GM12864 (cell line): ENCODE data around the gene PLEKHM2.

Experiments
- DNase-seq: peaks from one replicate; pipeline ENCODE4 v3.0.0-alpha.2; 2011; ENCODE audit warnings: low read depth
- H3K4me3 ChIP-seq: 2 replicates; pipeline ENCODE4 v1.5.1; 2011; ENCODE audit warnings: mild to moderate bottlenecking, low read depth, low read length, control low read depth
- TF ChIP-seq, protein P1 (sequence below): IDR thresholded peaks from 2 replicates; pipeline ENCODE4 v1.5.1; 2011; ENCODE audit warnings: low read depth, mild to moderate bottlenecking, moderate library complexity, low read length, control low read depth, inconsistent platforms; ENCODE audit errors: missing control alignments

Gene PLEKHM2

GRCh38 chr1:15751717-15752116 lies 67.6 kb downstream of the PLEKHM2 start:
- H3K4me3 ChIP-seq, result no peak overlapping the region
- TF ChIP-seq, protein P1, sequence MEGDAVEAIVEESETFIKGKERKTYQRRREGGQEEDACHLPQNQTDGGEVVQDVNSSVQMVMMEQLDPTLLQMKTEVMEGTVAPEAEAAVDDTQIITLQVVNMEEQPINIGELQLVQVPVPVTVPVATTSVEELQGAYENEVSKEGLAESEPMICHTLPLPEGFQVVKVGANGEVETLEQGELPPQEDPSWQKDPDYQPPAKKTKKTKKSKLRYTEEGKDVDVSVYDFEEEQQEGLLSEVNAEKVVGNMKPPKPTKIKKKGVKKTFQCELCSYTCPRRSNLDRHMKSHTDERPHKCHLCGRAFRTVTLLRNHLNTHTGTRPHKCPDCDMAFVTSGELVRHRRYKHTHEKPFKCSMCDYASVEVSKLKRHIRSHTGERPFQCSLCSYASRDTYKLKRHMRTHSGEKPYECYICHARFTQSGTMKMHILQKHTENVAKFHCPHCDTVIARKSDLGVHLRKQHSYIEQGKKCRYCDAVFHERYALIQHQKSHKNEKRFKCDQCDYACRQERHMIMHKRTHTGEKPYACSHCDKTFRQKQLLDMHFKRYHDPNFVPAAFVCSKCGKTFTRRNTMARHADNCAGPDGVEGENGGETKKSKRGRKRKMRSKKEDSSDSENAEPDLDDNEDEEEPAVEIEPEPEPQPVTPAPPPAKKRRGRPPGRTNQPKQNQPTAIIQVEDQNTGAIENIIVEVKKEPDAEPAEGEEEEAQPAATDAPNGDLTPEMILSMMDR, result no peak
- DNase-seq, result no peak

DNA sequence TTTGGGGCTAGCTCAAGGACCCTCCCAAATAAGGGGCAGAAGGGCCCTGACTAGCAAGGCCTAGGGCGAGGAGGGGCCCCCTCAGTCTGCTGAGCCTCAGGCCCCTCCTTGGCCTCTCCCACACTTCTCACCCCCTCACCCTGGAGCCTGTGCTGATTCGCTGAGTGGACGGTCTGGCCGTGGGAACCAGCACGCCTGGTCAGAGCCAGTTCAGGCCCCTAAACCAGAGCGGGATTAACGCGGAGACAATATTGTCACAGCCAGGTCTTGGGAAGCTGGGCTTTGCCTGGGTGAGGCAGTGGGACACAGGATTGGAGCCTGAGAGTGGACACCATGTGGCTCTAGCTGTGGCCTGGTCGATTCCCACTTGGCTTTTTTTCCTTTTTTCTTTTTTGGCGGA lies 69.7 kb downstream of the PLEKHM2 start:
- no peak for DNase-seq
- H3K4me3 ChIP-seq, result no peak overlapping the region
- TF ChIP-seq, protein P1, result no peak

- TF ChIP-seq, protein P1, result no peak
- H3K4me3 ChIP-seq, result no peak overlapping the region
- no peak for DNase-seq
Measured at GRCh38 chr1:15755021-15755645, 71.0 kb downstream of the PLEKHM2 start.

GRCh38 chr1:15755646-15756040 lies 71.5 kb downstream of the PLEKHM2 start:
- DNase-seq, result no peak
- H3K4me3 ChIP-seq, result no peak overlapping the region
- TF ChIP-seq, protein P1, result no peak

GRCh38 chr1:15756143-15757015 lies 72.3 kb downstream of the PLEKHM2 start:
- DNase-seq, result no peak
- no peak overlapping the region for H3K4me3 ChIP-seq

GRCh38 chr1:15757016-15757543 lies 73.0 kb downstream of the PLEKHM2 start:
- DNase-seq, result no peak
- H3K4me3 ChIP-seq, result no peak overlapping the region
- TF ChIP-seq, protein P1, result no peak

More at GRCh38 chr1:15756143-15757015, 72.3 kb downstream of the PLEKHM2 start:
- TF ChIP-seq, protein P1, result no peak
